Chondrocyte (in vitro differentiated cells): Measurements from ENCODE around the gene TRIM51. TPM values are rescaled to one million over a fixed set of nuclear protein-coding genes. Genes with fewer than 3 reads are reported as not detected.
A peak's percentile ranks its signal among the peaks of the same experiment; 100 is the strongest.

ENCODE experiments used
- DNase-seq: peaks from one replicate; pipeline ENCODE4 v3.0.0; 2021; ENCODE audit warnings: mixed read lengths, low spot score
- H3K27ac Mint-ChIP-seq: one replicate; pipeline ENCODE4 v1.8.0; 2021; ENCODE audit warnings: mild to moderate bottlenecking, moderate library complexity, mixed read lengths; ENCODE audit not compliant: unreplicated experiment
- H3K27me3 Mint-ChIP-seq: 2 replicates; pipeline ENCODE4 v1.8.0; 2021; ENCODE audit warnings: low read depth, mixed read lengths
- H3K36me3 Mint-ChIP-seq: 2 replicates; pipeline ENCODE4 v1.8.0; 2021; ENCODE audit warnings: low read depth, mixed read lengths
- H3K4me1 Mint-ChIP-seq: 2 replicates; pipeline ENCODE4 v1.8.0; 2021; ENCODE audit warnings: low read depth, mild to moderate bottlenecking, mixed read lengths
- H3K4me3 Mint-ChIP-seq: one replicate; pipeline ENCODE4 v1.8.0; 2021; ENCODE audit warnings: mild to moderate bottlenecking, moderate library complexity, mixed read lengths; ENCODE audit not compliant: unreplicated experiment
- H3K9me3 Mint-ChIP-seq: 2 replicates; pipeline ENCODE4 v1.8.0; 2021; ENCODE audit warnings: low read depth, mixed read lengths
- total RNA-seq: library from RNA; stranded (reverse); gene quantifications from 3 replicates; pipeline ENCODE4 v1.2.1, GENCODE V29; 2021
- TF ChIP-seq, protein P1 (sequence below): fragments of 200-600 bp; sonication (generic); IDR thresholded peaks from 2 replicates; pipeline ENCODE4 v1.5.0; 2021; ENCODE audit warnings: antibody characterized with exemption, mild to moderate bottlenecking, moderate library complexity

The TRIM51 gene
- total RNA-seq, 1 donor from 2014 or later, result not detected

GRCh38 chr11:55914482-55914881, 31.4 kb downstream of the TRIM51 start, which contains the start of gene OR5W2:
Gene OR5W2, minus strand, starts transcription at chr11:55914582. Its CDS starts 0 bp downstream, at chr11:55914582.
- TF ChIP-seq, protein P1, sequence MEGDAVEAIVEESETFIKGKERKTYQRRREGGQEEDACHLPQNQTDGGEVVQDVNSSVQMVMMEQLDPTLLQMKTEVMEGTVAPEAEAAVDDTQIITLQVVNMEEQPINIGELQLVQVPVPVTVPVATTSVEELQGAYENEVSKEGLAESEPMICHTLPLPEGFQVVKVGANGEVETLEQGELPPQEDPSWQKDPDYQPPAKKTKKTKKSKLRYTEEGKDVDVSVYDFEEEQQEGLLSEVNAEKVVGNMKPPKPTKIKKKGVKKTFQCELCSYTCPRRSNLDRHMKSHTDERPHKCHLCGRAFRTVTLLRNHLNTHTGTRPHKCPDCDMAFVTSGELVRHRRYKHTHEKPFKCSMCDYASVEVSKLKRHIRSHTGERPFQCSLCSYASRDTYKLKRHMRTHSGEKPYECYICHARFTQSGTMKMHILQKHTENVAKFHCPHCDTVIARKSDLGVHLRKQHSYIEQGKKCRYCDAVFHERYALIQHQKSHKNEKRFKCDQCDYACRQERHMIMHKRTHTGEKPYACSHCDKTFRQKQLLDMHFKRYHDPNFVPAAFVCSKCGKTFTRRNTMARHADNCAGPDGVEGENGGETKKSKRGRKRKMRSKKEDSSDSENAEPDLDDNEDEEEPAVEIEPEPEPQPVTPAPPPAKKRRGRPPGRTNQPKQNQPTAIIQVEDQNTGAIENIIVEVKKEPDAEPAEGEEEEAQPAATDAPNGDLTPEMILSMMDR, result no peak
- no peaks in the 10 kb centered on the region for H3K27me3 Mint-ChIP-seq
- H3K9me3 Mint-ChIP-seq, result peaks cover 12% of the 10 kb centered on the region
- H3K36me3 Mint-ChIP-seq, result no peaks in the 10 kb centered on the region
- no peak for DNase-seq
- no peak within 1 kb of the TSS for H3K27ac Mint-ChIP-seq
- H3K4me3 Mint-ChIP-seq, result no peak within 1 kb of the TSS
- no peaks in the 10 kb centered on the region for H3K4me1 Mint-ChIP-seq

GRCh38 chr11:55920537-55920936, 37.4 kb downstream of the TRIM51 start:
- peak; percentile 75 for DNase-seq
- Mint-ChIP-seq H3K36me3 (no peaks in the 10 kb centered on the region), H3K9me3 (peaks cover 22% of the 10 kb centered on the region), H3K4me1 (no peaks in the 10 kb centered on the region), H3K27me3 (no peaks in the 10 kb centered on the region), H3K27ac (no peak overlapping the region), H3K4me3 (no peak overlapping the region)
- TF ChIP-seq, protein P1, result no peak

DNA sequence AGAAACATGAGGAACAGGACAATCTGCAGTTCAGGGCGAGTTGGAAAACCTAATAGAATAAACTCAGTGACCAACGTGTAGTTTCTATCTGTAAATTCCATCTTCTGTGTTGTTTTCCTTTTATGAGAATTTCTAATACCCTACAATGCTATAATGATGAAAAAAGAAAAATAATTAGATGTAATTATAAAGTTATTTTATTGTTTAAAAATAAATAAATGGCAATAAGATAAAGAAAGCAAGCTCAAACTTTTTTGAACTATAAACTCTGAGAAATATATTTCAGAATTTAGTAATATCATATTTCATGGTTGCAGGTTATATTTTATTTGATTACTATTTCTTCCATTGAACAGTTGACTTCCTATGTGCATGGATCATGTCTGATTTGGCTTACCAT, 53.2 kb downstream of the TRIM51 start, which contains the start of gene OR5I1:
TSS of gene OR5I1 (minus strand) at position 101 of the 400 bp plus-strand sequence. CDS start at position 101, 0 bp downstream.
- Mint-ChIP-seq H3K27ac (no peak within 1 kb of the TSS), H3K4me3 (no peak within 1 kb of the TSS), H3K27me3 (no peaks in the 10 kb centered on the region), H3K36me3 (no peaks in the 10 kb centered on the region), H3K4me1 (no peaks in the 10 kb centered on the region), H3K9me3 (no peaks in the 10 kb centered on the region)
- TF ChIP-seq, protein P1, result no peak
- no peak for DNase-seq

Other genes with a start within 250 kb of the TRIM51 start
- gene OR4P4, start 248.2 kb upstream of the TRIM51 start, total RNA-seq, result not detected in 3 replicates
- not detected in 3 replicates for gene OR4S2, start 235.0 kb upstream of the TRIM51 start, total RNA-seq
- not detected in 3 replicates for gene OR4C6, start 221.1 kb upstream of the TRIM51 start, total RNA-seq
- gene OR5D13, start 109.9 kb upstream of the TRIM51 start, total RNA-seq, result not detected in 3 replicates
- not detected in 3 replicates for gene OR5D14, start 87.7 kb upstream of the TRIM51 start, total RNA-seq
- not detected in 3 replicates for gene OR5L1, start 71.9 kb upstream of the TRIM51 start, total RNA-seq
- not detected in 3 replicates for gene OR5D18, start 63.7 kb upstream of the TRIM51 start, total RNA-seq
- gene OR5L2, start 56.1 kb upstream of the TRIM51 start, total RNA-seq, result not detected in 3 replicates
- gene OR5D16, start 44.5 kb upstream of the TRIM51 start, total RNA-seq, result not detected in 3 replicates
- not detected in 3 replicates for gene OR5W2, start 31.3 kb downstream of the TRIM51 start, total RNA-seq
- not detected in 3 replicates for gene OR5I1, start 53.1 kb downstream of the TRIM51 start, total RNA-seq
- gene OR10AG1, start 86.6 kb downstream of the TRIM51 start, total RNA-seq, result not detected in 3 replicates
- not detected in 3 replicates for gene OR5F1, start 111.3 kb downstream of the TRIM51 start, total RNA-seq
- not detected in 3 replicates for gene OR5AS1, start 144.4 kb downstream of the TRIM51 start, total RNA-seq
- not detected in 3 replicates for gene OR8I2, start 210.0 kb downstream of the TRIM51 start, total RNA-seq
- not detected in 3 replicates for gene OR8H2, start 220.4 kb downstream of the TRIM51 start, total RNA-seq
- not detected in 3 replicates for gene OR8H3, start 239.1 kb downstream of the TRIM51 start, total RNA-seq